ENCODE data around the gene RNU5B-1.

The RNU5B-1 gene

GRCh38 chr15:65300924-65301441 lies 3.5 kb upstream of the RNU5B-1 start:
- H3K9ac ChIP-seq (ENCODE audit: low read length) = no peak overlapping the region
- H3K4me2 ChIP-seq (ENCODE audit: low read depth, low read length) = no peak overlapping the region; the same call in 1 of the 2 replicates
- H3K4me1 ChIP-seq (ENCODE audit: low read length) = peaks cover 6% of the 10 kb centered on the region; the same call in 1 of the 2 replicates
- H4K20me1 ChIP-seq (ENCODE audit: insufficient read depth, low read length) = no peaks in the 10 kb centered on the region
- no peak overlapping the region for H3K4me3 ChIP-seq (ENCODE audit: low read length)
- no peak overlapping the region for H2AFZ ChIP-seq (ENCODE audit: low read length)
- TF ChIP-seq EZH2phosphoT487 (IDR thresholded peaks at IDR 0.05; ENCODE audit: low read length) (no peak), CTCF (IDR thresholded peaks at IDR 0.05; ENCODE audit: low read length) (no peak), EZH2 (optimal IDR thresholded peaks at IDR 0.05; ENCODE audit: low read depth, low read length) (no peak)
- H3K9me3 ChIP-seq (replicated peaks; ENCODE audit: insufficient read depth, low read length) = no peaks in the 10 kb centered on the region
- DNase-seq = no peak
- H3K36me3 ChIP-seq (replicated peaks; ENCODE audit: insufficient read depth, low read length) = no peaks in the 10 kb centered on the region
- H3K27ac ChIP-seq (ENCODE audit: low read length) = peak overlapping the region; percentile 77; the same call in 1 of the 2 replicates
- H3K79me2 ChIP-seq (ENCODE audit: low read length) = no peaks in the 10 kb centered on the region
- H3K27me3 ChIP-seq (replicated peaks; ENCODE audit: insufficient read depth, low read length) = no peaks in the 10 kb centered on the region
- no peaks in the 10 kb centered on the region for H3K9me2 ChIP-seq (replicated peaks; ENCODE audit: insufficient read depth, low read length)
- peaks cover 50% of the 10 kb centered on the region for H3F3A ChIP-seq (ENCODE audit: insufficient read depth, low read length)

- H3K79me2 ChIP-seq (ENCODE audit: low read length) = no peaks in the 10 kb centered on the region
- no peaks in the 10 kb centered on the region for H4K20me1 ChIP-seq (ENCODE audit: insufficient read depth, low read length)
- H3K9me3 ChIP-seq (replicated peaks; ENCODE audit: insufficient read depth, low read length) = no peaks in the 10 kb centered on the region
- TF ChIP-seq EZH2phosphoT487 (IDR thresholded peaks at IDR 0.05; ENCODE audit: low read length) (no peak), EZH2 (optimal IDR thresholded peaks at IDR 0.05; ENCODE audit: low read depth, low read length) (no peak)
- peaks cover 45% of the 10 kb centered on the region for H3F3A ChIP-seq (ENCODE audit: insufficient read depth, low read length)
- H3K9ac ChIP-seq (ENCODE audit: low read length) = no peak overlapping the region
- H2AFZ ChIP-seq (ENCODE audit: low read length) = no peak overlapping the region
- no peak overlapping the region for H3K27ac ChIP-seq (ENCODE audit: low read length)
- no peak overlapping the region for H3K4me2 ChIP-seq (ENCODE audit: low read depth, low read length)
- H3K4me3 ChIP-seq (ENCODE audit: low read length) = no peak overlapping the region
- no peaks in the 10 kb centered on the region for H3K36me3 ChIP-seq (replicated peaks; ENCODE audit: insufficient read depth, low read length)
- H3K9me2 ChIP-seq (replicated peaks; ENCODE audit: insufficient read depth, low read length) = no peaks in the 10 kb centered on the region
- peaks cover 6% of the 10 kb centered on the region; the same call in 1 of the 2 replicates for H3K4me1 ChIP-seq (ENCODE audit: low read length)
- H3K27me3 ChIP-seq (replicated peaks; ENCODE audit: insufficient read depth, low read length) = no peaks in the 10 kb centered on the region
- no peak for DNase-seq
Measured at GRCh38 chr15:65302061-65302460, 2.4 kb upstream of the RNU5B-1 start.

GRCh38 chr15:65303687-65304380 lies 643 bp upstream of the RNU5B-1 start:
- H3K9me2 ChIP-seq (replicated peaks; ENCODE audit: insufficient read depth, low read length) = no peaks in the 10 kb centered on the region
- H3K79me2 ChIP-seq (ENCODE audit: low read length) = no peaks in the 10 kb centered on the region
- H3K36me3 ChIP-seq (replicated peaks; ENCODE audit: insufficient read depth, low read length) = no peaks in the 10 kb centered on the region
- H3F3A ChIP-seq (ENCODE audit: insufficient read depth, low read length) = peaks cover 35% of the 10 kb centered on the region
- H3K4me1 ChIP-seq (ENCODE audit: low read length) = peaks cover 5% of the 10 kb centered on the region; the same call in 1 of the 2 replicates
- no peaks in the 10 kb centered on the region for H4K20me1 ChIP-seq (ENCODE audit: insufficient read depth, low read length)
- DNase-seq = no peak
- H3K9me3 ChIP-seq (replicated peaks; ENCODE audit: insufficient read depth, low read length) = no peaks in the 10 kb centered on the region
- no peaks in the 10 kb centered on the region for H3K27me3 ChIP-seq (replicated peaks; ENCODE audit: insufficient read depth, low read length)
- H3K9ac ChIP-seq (ENCODE audit: low read length) = peak overlapping the region; percentile 72; the same call in 1 of the 2 replicates
- H3K27ac ChIP-seq (ENCODE audit: low read length) = peak overlapping the region; percentile 65; the same call in 1 of the 2 replicates
- peak overlapping the region; percentile 66 for H3K4me3 ChIP-seq (ENCODE audit: low read length)
- H3K4me2 ChIP-seq (ENCODE audit: low read depth, low read length) = peak overlapping the region; percentile 93
- H2AFZ ChIP-seq (ENCODE audit: low read length) = peak overlapping the region; percentile 83
- TF ChIP-seq EZH2phosphoT487 (IDR thresholded peaks at IDR 0.05; ENCODE audit: low read length) (no peak), CTCF (IDR thresholded peaks at IDR 0.05; ENCODE audit: low read length) (no peak), EZH2 (optimal IDR thresholded peaks at IDR 0.05; ENCODE audit: low read depth, low read length) (no peak)

Data from MM.1S (cell line).